Measurements from ENCODE around the gene ZMYND11.
"Not testable (repeated sequence)": the region's sequence is repeated elsewhere in the genome, so short reads cannot be mapped to it uniquely, and the experiment has no call there.

The ZMYND11 gene

GRCh38 chr10:178208-178607, 43.0 kb downstream of the ZMYND11 start:
- no peak for FAIRE-seq

DNA sequence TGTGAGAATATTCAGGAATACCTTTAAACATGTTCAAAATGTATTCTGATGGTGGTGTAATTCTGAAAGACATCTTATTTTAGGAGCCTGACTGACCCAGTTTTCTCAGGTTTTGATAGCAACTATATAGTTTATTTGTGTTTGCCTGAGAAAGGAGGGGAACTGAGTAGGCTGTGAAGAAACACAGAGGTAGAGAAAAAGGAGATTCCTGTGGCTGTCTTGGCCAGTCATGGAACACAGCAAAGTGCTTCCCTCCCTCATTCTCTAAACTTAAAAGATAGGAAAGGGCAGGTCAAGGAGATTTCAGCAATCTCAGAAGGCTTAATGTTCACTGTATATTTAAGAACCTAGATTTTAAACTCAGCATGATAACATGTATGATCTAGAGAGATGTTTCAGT, 43.5 kb downstream of the ZMYND11 start:
- DNase-seq (ENCODE audit: insufficient read length) = no peak
- no peak for FAIRE-seq
- no peak for TF ChIP-seq POLR2A (IDR thresholded peaks at IDR 0.05; ENCODE audit: low read depth, low read length)
- no peak for TF ChIP-seq POLR2AphosphoS5 (IDR thresholded peaks at IDR 0.05; ENCODE audit: low read depth, low read length)
- TF ChIP-seq TAF1 (IDR thresholded peaks at IDR 0.05; ENCODE audit: borderline replicate concordance, low read depth, low read length) = no peak

More at GRCh38 chr10:178208-178607, 43.0 kb downstream of the ZMYND11 start:
- TF ChIP-seq TAF1 (IDR thresholded peaks at IDR 0.05; ENCODE audit: borderline replicate concordance, low read depth, low read length) (no peak), POLR2AphosphoS5 (IDR thresholded peaks at IDR 0.05; ENCODE audit: low read depth, low read length) (no peak), POLR2A (IDR thresholded peaks at IDR 0.05; ENCODE audit: low read depth, low read length) (no peak)
- DNase-seq (ENCODE audit: insufficient read length) = no peak

DNA sequence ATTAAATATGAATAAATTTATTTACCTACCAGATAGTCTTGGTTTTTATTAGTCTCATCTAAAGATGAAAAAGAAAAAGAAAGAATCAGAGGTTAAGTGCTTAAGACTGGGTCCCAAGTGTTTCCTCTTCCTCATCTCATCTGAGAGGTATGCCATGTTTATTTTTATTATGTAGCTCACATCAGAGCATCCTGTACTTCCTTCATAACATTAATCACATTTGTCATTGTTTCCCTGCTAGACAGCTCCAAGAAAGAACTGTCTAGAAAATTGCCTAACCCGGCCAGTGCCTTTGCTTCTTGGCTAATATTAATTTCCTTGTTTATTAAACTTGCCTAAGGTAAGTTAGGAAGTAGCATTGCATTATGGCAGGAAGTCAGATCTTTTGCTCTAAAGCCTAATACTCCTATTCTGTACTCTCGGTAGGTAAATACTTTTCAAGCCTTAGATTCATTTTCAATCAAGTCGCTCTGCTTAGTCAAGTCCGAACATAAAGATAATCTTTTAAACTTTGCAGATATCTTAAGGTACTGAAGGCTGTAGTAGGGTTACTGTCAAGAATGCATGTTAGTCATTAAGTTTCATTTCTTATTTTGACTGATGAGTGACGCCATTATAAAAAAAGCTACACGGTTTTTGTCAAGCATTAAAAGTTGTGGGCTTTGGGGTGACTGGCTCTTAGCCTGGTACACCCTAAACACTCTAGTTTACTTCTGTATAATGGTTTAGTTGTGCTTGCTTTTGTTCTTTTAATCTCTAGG, 47.4 kb downstream of the ZMYND11 start:
- no peak for DNase-seq (ENCODE audit: insufficient read length)
- no peak for FAIRE-seq
- TF ChIP-seq POLR2AphosphoS5 (IDR thresholded peaks at IDR 0.05; ENCODE audit: low read depth, low read length) = no peak
- no peak for TF ChIP-seq POLR2A (IDR thresholded peaks at IDR 0.05; ENCODE audit: low read depth, low read length)
- TF ChIP-seq TAF1 (IDR thresholded peaks at IDR 0.05; ENCODE audit: borderline replicate concordance, low read depth, low read length) = no peak

DNA sequence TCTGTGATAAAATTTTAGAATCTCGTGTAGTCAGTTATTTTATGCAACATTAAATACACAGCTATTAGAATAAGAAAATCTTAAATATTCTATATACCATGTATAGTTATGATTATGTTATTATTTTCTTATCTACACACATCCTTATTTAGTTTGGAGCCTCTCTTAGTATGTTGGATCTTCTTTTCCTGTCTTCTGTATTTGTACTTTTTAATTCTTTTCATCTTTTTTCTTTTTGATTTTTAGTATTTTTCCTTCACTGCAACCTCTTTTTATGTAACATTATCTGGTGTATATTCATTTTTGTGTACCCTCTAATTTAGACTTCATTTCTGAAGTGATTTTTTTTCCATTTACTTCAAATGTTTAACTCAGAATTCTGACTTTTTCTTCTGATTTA, 48.9 kb downstream of the ZMYND11 start:
- DNase-seq (ENCODE audit: insufficient read length) = no peak
- TF ChIP-seq POLR2AphosphoS5 (IDR thresholded peaks at IDR 0.05; ENCODE audit: low read depth, low read length) (no peak), POLR2A (IDR thresholded peaks at IDR 0.05; ENCODE audit: low read depth, low read length) (no peak), TAF1 (IDR thresholded peaks at IDR 0.05; ENCODE audit: borderline replicate concordance, low read depth, low read length) (no peak)
- no peak for FAIRE-seq

DNA sequence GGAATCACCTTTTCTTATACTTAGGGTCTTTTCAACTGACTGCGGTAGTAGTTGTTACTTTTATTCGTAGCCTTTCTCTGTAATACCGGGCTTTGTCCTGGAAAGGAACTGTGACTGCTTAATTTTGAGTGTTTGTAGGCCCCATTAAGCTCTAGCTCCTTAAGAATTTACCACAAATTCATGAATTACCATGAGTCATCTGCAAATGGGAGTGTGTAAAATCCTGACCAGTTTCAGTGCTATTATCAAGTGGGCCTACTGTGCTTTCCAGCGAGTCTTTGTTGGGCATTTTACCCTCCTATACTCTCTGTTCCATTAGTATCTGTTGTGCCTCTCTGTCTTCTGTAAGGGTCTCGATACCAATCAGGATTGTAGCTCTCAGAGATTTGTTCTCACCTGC, 49.7 kb downstream of the ZMYND11 start:
- TF ChIP-seq TAF1 (IDR thresholded peaks at IDR 0.05; ENCODE audit: borderline replicate concordance, low read depth, low read length) (no peak), POLR2AphosphoS5 (IDR thresholded peaks at IDR 0.05; ENCODE audit: low read depth, low read length) (no peak), POLR2A (IDR thresholded peaks at IDR 0.05; ENCODE audit: low read depth, low read length) (no peak)
- no peak for FAIRE-seq
- DNase-seq (ENCODE audit: insufficient read length) = no peak

- not testable (repeated sequence) for DNase-seq (ENCODE audit: insufficient read length); FAIRE-seq
These were observed 50.3 kb downstream of the ZMYND11 start for GRCh38 chr10:185571-185970.

GRCh38 chr10:186911-187310, 51.7 kb downstream of the ZMYND11 start:
- DNase-seq (ENCODE audit: insufficient read length) = no peak
- FAIRE-seq = no peak
- no peak for TF ChIP-seq POLR2A (IDR thresholded peaks at IDR 0.05; ENCODE audit: low read depth, low read length)
- no peak for TF ChIP-seq TAF1 (IDR thresholded peaks at IDR 0.05; ENCODE audit: borderline replicate concordance, low read depth, low read length)
- no peak for TF ChIP-seq POLR2AphosphoS5 (IDR thresholded peaks at IDR 0.05; ENCODE audit: low read depth, low read length)

DNA sequence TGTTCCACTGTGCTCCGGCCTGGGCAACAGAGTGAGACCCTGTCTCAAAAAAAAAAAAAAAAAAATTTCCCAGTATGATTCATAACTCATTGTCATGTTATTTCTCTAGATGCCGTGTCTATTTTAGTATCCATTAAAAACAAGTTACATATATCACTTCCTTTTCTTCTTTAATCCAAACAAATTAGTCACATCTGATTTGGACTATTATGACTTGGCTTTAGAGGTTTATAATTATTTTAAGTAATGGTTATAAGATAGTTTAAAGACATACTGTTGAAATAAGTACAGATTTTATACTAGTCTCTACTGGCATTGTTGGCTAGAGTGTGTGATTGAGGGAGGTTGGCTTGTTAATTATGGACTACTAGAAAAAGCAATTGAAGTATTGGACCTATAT, 53.3 kb downstream of the ZMYND11 start:
- TF ChIP-seq POLR2A (IDR thresholded peaks at IDR 0.05; ENCODE audit: low read depth, low read length) (no peak), POLR2AphosphoS5 (IDR thresholded peaks at IDR 0.05; ENCODE audit: low read depth, low read length) (no peak), TAF1 (IDR thresholded peaks at IDR 0.05; ENCODE audit: borderline replicate concordance, low read depth, low read length) (no peak)
- no peak for FAIRE-seq
- DNase-seq (ENCODE audit: insufficient read length) = no peak

DNA sequence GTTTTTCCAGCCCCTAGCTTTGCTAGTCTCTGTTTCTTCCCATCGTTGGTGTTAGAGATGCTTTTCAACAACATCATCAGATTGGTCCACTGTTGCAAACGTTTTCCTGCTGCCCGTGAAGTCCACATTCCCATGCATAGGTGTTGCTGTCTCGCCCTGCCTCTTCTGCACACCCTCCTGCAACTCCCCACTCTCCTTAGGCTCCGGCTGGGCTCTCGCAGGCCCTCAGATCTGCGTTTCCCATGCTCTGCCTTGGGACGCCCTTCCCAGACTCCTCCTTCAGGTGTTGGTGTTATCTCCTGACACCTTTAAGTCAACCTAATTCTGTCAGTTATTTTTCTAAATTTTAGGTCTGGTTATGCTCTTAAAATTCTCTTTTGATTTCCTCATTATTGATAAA, 55.0 kb downstream of the ZMYND11 start:
- DNase-seq (ENCODE audit: insufficient read length) (no peak), FAIRE-seq (no peak)
- TF ChIP-seq POLR2AphosphoS5 (IDR thresholded peaks at IDR 0.05; ENCODE audit: low read depth, low read length) = no peak
- TF ChIP-seq POLR2A (IDR thresholded peaks at IDR 0.05; ENCODE audit: low read depth, low read length) = no peak
- no peak for TF ChIP-seq TAF1 (IDR thresholded peaks at IDR 0.05; ENCODE audit: borderline replicate concordance, low read depth, low read length)

DNA sequence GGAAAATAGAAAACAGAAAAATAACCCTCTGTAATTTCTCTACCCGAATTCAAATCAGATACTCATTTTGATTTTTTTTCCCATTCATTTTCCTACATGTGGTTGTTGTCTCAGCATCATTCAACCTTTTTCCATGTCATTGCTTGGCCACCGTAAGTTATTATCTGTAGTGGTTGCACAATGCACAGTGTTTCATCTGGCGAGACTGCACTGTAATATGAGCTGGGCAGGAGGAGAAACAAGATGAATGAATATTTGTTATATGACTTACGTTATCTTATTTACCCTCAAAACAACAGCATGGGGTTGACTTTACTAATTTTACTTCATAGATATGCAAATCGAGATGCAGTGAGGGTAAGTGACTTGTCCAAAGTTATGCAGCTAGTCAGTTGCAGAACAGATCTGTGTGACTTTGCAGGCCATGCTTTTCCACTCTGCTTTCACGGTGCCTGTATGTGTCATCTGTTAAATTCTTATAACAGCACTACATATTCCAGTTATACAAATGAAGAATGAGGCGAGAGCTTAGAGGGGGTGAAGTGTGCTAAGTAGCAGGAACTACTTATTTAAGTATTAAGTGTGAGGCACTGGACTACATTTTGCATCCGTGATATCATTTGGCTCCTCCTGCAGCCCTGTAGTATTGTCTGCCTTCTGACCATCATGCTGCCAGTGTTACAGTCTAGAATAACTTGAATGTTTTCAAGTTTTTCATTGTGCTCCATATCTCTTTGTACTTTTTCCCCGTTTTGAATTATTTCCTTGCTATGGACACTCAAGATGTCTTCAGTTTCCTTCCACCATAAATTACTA, 56.7 kb downstream of the ZMYND11 start:
- DNase-seq (ENCODE audit: insufficient read length) = no peak
- no peak for FAIRE-seq
- TF ChIP-seq POLR2A (IDR thresholded peaks at IDR 0.05; ENCODE audit: low read depth, low read length) = no peak
- TF ChIP-seq TAF1 (IDR thresholded peaks at IDR 0.05; ENCODE audit: borderline replicate concordance, low read depth, low read length) = no peak
- no peak for TF ChIP-seq POLR2AphosphoS5 (IDR thresholded peaks at IDR 0.05; ENCODE audit: low read depth, low read length)

DNA sequence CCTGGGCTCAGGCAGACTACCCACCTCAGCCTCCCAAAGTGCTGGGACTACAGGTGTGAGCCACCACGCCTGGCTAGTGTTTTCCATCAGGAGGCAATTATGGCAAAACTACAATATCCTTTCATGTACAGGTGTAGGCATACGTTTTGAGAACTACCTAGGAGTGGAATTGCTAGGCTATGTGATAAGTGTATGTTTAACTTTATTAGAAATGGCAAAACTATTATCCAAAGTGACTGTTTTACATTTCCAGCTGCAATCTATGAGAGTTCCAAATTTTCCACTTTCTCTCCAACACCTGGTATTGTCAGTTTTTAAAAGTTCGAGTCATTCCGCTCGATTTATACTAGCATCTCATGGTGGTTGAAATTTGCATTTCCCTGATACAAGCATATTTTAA, 59.0 kb downstream of the ZMYND11 start:
- no peak for FAIRE-seq
- TF ChIP-seq TAF1 (IDR thresholded peaks at IDR 0.05; ENCODE audit: borderline replicate concordance, low read depth, low read length) (no peak), POLR2AphosphoS5 (IDR thresholded peaks at IDR 0.05; ENCODE audit: low read depth, low read length) (no peak), POLR2A (IDR thresholded peaks at IDR 0.05; ENCODE audit: low read depth, low read length) (no peak)
- DNase-seq (ENCODE audit: insufficient read length) = no peak

- no peak for TF ChIP-seq POLR2AphosphoS5 (IDR thresholded peaks at IDR 0.05; ENCODE audit: low read depth, low read length)
- TF ChIP-seq TAF1 (IDR thresholded peaks at IDR 0.05; ENCODE audit: borderline replicate concordance, low read depth, low read length) = no peak
- TF ChIP-seq POLR2A (IDR thresholded peaks at IDR 0.05; ENCODE audit: low read depth, low read length) = no peak
- no peak for FAIRE-seq
- no peak for DNase-seq (ENCODE audit: insufficient read length)
These were observed 65.2 kb downstream of the ZMYND11 start for GRCh38 chr10:200405-200804.

Measured in GM12892 (cell line).